NK-92 treated with Interleukin-12 subunit alpha and Interleukin-12 subunit beta, amount 100 ng/mL, for 24 hours (cell line): ENCODE measurements around the gene ZNF599.
A peak's percentile ranks its signal among the peaks of the same experiment; 100 is the strongest.

Source experiments
- DNase-seq: peaks from one replicate; lab custom pipeline; 2025; lab: John Stamatoyannopoulos, UW

ZNF599 gene

DNA sequence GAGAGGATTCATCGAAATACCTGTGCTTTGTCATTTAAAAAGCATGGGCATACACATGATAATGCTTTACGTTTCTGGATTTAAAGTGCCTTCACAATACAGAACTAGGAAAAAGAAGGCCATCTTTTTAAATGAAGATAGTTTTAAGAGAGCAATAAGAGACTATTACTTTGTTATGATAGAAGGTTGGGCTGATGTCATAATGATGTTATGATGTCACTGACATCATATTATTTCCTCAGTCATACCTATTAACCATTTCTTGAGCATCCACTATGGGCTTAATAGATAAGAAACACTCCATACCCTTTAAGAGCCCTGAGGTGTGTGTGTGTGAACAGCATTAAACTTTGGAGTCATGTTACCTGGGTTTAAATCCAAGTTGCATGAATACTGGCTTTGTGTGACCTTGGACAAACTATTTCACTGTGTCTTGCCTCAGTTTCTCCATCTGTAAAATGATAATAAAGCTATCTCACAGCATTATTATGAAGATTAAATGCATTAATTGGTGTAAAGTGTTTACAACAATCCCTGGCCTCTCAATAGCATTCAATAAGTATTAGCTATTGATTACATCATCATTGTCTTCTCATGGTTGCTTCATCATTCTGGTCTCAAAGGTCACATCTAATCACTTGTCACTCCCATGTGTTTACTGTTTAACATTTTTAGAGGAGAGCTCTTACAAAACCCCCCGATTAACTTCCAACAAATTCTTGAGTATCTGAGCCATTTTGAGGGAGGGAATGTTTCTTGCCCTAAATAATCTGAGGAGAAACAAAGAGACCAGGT lies 27.9 kb downstream of the ZNF599 start:
- DNase-seq = no peak

DNA sequence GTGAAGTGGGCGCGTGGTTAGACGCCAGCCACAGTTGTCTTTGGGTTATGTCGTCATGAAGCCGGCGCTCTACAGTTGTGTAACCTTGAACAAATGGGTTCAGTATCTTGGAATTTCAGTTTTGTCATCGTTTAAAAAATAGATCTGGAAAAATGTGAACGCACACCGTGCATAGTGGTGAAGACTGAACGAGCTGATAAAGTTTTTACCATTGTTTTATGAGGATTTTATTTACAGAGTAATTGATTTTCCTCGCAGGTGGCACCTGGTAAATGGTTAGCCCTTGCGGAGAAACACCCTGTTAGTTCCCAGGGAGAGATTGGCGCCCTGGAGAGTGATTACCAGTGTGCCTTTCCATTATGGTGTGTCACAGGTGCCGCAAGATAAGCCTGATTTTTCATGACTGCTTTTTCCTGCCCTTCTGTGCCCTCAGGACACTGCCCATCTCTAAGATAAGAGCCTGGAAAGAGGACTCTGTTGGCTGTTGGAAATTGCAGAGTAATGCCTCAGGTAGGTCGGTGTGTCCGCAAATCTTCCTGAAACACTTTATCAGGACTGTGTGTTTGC lies 38.4 kb downstream of the ZNF599 start:
- DNase-seq = no peak

DNA sequence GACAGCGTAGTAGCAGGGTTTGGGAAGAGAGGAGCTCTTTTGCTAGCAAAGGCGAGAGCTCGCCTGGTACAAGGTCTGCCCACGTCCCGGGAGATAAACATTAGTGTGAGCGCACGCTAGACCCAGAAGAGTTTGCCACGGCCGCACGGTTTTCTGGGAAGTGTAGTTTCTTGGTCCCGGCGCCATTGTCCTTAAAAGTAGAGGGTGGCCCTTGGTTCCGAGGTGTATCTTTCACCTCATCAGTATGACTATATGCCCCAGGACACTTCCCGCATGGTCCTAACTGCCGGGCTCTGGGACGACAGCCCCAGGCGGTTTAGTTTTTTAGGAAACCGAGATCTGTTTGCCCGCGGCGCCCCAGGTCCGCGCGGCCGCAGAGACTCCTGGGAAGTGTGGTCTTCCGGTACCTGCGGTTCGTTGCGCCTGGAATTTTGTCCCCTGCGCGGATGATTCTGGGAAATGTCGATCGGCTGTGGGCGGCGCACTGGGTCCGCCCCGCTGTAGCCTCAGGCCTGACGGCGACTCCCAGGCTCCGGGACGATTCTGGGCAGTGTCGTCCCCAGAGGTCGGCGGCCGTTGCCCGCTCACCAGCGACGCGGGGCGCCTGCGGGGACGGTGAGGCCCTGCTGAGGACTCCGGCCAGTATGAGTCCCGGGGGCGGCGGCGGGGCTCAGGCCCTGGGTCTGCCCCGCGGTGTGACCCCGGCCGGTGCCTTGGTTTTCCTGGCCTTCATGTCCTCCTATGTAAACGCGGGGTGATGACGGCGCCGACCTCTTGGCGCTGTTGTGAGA lies 39.1 kb downstream of the ZNF599 start, which contains the start of gene ZNF181:
ZNF181 (plus strand) TSS at position 498 of the 791 bp plus-strand sequence. CDS start 795 bp downstream, outside the sequence.
- DNase-seq = peak; percentile 74

DNA sequence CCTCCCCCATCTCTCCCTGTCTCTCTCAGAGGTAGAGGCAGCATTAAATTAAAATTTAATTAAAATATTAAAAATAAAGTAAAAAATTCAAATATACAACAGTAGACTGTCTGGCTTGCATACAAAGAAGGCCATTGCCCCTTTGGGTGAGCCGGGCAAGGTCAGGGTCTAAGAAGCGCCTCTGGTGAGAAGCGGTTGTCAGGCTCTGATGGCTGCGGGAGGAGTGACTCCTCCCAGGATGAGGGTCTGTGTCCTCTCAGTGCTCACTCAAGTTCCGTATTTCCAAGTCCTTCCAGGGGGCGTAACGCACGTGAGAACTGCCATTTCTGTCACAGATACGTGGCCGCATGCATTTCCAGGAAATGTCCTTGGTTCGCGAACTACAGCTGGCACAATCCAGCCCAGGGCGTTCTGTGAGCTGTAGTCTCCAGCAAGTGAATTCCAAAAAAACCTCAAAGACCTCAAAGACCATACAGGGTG lies 39.7 kb downstream of the ZNF599 start:
- no peak for DNase-seq

DNA sequence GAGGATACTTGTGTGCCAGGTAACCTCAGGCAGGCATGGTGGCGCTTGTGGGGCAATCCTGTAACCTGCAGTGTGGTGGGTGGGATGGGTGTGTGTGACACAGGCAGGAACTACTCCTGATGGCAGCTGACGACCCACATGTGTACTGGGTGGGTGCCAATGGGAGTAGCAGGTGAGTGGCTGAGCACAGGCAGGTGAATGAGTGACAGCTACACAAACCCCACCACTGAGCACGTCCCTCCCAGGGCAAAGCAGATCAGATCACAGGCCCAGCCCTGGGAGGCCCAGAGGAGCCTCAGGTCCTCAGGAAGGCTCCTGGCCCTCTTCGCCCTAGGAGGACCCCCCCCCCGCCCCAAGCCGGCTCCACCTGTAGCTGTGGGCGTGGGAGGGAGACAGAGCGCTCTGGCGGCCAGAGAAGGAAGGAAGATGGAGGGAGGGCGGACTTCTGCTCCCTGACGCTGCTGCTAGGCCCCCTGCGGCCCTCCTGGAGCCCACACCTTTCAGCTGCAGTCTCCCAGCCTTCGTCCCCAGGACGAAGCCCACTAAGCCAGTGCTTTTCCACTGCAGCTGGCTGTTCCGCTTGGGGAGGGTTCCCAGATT lies 40.3 kb downstream of the ZNF599 start:
- DNase-seq = no peak

DNA sequence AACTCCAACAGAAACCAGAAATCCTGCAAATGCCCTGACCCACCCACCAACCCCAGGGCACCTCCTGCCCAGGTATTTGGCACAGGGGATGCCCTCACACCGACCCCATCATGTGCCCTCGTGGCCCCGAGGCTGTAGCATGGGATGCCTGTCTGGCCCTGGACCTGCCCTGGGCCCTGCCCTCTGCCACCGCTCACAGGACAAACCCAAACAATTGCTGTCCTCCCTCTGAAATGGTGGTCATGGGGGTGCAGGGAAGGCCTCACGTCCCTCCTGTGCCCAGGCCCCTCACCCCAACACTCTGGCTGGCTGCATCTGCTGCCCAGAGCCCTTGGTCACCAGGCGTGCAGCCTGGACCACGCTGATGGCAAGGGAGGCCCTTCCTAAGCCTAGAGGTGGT lies 41.1 kb downstream of the ZNF599 start:
- DNase-seq = no peak

DNA sequence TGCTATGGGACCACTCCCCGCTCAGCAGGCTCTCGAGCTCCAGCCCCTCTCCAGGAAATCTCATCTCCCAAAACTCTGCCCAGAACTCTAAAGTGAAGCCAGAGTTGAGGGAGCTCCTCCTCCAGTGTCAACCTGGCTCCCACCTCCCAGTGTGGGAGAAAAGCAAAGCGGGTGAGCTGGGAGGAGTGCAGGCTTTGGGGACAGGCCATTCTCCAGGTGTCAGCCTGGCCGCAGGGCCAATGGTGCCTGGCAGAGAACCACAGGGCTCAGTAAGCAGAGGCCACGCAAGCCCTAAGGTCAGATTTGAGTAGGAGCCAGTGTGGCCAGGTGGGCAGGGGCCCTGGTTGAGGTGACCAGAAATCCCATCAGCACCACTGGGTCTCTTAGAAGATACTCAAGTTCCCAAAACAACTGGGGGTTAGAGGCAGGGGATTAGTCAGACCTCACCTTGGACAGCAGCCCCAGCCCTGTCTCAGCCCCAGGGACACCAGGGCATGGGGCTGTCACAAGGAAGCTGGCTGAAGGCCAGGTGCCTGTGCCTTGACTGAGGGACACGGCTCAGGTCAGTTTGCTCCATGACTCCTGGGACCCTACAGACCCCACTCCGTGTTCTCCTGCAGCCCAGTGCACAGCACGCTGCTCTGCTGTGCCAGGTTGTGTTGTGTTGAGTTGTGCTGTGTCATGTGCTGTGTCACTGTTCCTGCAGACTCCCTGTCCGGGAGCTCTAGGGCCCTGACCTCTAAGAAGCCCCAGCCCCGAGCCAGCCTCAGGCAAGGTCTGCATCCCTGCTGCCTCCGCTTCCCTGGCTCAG lies 41.8 kb downstream of the ZNF599 start:
- no peak for DNase-seq

DNA sequence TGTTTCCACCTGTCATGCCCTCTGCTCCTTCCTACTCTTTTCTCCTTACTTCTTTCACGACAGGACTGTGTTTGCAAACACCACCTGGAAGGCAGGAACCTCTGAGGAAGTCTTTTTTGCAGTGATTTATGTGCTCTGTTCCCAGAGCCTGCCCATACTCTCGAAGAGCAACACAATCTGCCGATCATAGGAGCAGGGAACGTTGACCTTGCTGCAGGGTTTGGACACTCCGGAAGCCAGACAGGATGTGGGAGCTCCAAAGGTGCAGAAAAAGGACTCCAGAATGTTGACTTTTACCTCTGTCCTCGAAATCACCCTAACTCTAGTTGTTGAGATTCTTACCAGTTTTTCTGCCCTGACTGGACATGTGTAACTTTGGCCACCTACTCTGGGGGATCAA lies 47.6 kb downstream of the ZNF599 start:
- no peak for DNase-seq

DNA sequence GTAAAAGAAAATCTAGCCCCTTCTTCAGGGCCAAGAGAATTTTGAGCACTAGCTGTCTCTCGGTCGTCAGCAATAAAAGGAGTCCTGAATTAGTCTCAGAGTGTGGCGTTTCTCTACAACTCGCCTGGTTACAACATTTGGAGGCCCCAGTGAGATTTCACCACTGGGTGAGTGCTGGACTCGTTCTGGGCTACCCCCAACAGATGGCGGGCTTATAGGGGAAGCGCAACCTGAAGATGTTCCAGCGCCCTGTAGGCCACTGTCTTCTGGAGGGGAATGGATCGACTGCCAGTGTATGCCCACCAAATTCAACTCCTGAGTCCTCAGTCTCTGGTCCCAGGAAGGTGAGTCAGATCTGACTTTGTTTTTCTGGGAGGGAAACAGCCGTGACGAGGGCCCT lies 50.7 kb downstream of the ZNF599 start:
- DNase-seq = no peak

DNA sequence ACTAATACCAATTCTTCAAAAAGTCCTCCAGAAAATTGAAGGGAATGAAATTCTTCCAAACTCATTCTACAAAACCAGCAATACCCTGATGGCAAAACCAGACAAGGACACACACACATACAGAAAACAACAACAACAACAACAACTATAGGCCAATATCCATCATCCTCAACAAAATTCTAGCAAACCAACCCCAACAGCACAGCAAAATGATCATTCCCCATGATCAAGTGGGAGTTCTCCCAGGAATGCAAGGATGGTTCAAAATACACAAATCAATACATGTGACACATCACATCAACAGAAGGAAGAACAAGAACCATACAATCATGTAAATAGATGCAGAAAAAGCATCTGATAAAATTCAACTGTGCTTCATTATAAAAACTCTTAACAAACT lies 57.7 kb downstream of the ZNF599 start:
- DNase-seq = no peak

DNA sequence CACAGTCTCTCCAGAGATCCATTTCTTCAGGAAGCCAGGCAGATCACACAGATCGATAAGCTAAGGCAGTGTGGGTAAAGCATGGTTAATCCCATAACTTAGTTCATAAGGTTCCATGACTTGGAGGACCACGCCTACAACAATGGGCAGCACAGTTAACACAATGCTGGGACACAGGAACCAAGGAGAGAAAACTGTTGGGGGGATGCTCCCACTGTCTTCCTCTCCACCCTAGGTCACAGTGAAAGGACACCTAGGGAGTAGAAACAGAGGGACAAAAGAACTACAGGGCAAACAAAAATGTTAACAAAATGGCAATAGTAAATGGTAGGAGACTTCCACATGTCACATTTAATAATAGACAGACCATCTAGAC lies 59.8 kb downstream of the ZNF599 start:
- DNase-seq = no peak

DNA sequence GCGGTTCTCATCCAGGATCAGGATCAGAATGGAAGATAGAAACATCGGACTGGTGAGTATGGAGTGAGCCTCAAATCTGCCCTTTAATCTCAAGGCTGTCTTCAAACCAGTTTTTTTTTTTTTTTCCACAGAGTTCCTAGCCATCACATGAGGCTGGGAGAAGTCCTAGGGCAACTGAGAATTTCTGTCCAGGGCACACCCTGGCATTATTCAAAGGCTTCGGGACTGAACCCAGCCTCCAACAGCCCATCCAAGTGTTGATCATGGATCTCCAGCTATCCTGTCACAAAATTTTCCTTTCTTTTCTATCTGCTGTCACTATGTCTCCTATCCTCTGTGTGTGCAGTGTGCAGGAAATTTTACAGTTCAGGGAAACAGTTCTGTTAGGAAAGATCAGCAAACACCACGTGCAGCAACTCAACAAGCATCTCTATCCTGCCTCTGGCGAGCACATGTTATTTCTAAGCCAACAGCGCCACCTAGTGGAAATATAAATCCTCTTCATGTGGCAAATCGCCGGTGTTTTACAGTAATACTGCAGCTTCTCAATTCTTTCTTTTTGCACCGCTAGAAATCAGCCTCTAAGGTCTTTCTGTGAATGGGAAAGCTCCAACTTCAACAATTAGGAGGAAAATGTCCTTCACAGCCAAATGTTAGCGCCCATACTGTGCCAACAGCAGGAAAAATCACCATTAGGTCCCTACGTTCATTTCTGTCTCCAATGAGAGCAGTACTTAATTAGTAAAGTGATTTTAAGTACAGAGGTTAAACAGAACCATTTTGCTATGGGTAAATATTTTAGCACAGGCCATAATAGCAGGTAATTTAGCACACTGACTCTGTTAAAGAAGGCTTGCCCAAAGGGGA lies 60.4 kb downstream of the ZNF599 start:
- no peak for DNase-seq

DNA sequence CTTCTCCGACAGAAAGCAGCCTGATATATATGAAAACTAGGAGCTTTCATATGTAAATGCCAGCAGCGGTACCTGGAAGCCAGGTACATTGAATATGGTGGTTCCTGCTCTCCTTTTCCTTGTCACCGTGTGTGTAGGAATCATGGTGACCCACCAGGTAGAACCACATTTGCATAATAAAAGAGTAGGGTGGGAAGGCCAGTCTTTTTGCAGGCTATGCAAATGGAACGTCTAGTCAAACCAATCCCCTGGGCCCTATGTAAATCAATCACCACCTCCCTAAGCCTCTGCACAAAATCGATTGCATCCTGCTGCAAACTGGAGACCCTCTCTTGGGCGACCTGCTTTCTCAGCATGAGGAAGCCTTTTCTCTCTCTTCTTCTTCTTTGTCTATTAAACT lies 61.1 kb downstream of the ZNF599 start:
- no peak for DNase-seq
